Parathyroid adenoma (tissue), 2 donors: ENCODE measurements around the gene RBMS1.

Experiments used
- H2AFZ ChIP-seq: fragments of 300-600 bp; sonication (generic); one replicate; pipeline ENCODE4 v1.7.0; 2017; ENCODE audit warnings: antibody characterized with exemption, mild to moderate bottlenecking
- H3K27ac ChIP-seq: fragments of 300-600 bp; sonication (generic); one replicate; pipeline ENCODE4 v1.7.0; 2017
- H3K27me3 ChIP-seq: fragments of 300-600 bp; sonication (generic); one replicate; pipeline ENCODE4 v1.7.0; 2017; ENCODE audit warnings: low read length; ENCODE audit not compliant: control insufficient read depth, insufficient read depth
- H3K36me3 ChIP-seq: fragments of 300-600 bp; sonication (generic); one replicate; pipeline ENCODE4 v1.7.0; 2017; ENCODE audit warnings: low read length; ENCODE audit not compliant: control insufficient read depth, insufficient read depth
- H3K4me1 ChIP-seq: fragments of 300-600 bp; sonication (generic); one replicate; pipeline ENCODE4 v1.7.0; 2017; ENCODE audit warnings: control low read depth
- H3K4me2 ChIP-seq: fragments of 300-600 bp; sonication (generic); one replicate; pipeline ENCODE4 v1.7.0; 2017; ENCODE audit warnings: low read length
- H3K4me3 ChIP-seq: fragments of 300-600 bp; sonication (generic); one replicate; pipeline ENCODE4 v1.7.0; 2017; ENCODE audit warnings: low read depth, low read length
- H3K79me2 ChIP-seq: fragments of 300-600 bp; sonication (generic); one replicate; pipeline ENCODE4 v1.7.0; 2017; ENCODE audit warnings: control low read depth
- H3K9ac ChIP-seq: fragments of 300-600 bp; sonication (generic); one replicate; pipeline ENCODE4 v1.7.0; 2017; ENCODE audit warnings: mild to moderate bottlenecking
- H3K9me3 ChIP-seq: fragments of 300-600 bp; sonication (generic); one replicate; pipeline ENCODE4 v1.7.0; 2017; ENCODE audit warnings: low read length; ENCODE audit not compliant: control insufficient read depth
- CTCF ChIP-seq: fragments of 300-600 bp; sonication (generic); IDR thresholded peaks from one replicate; pipeline ENCODE4 v1.7.0; 2017; ENCODE audit warnings: antibody characterized with exemption, mild to moderate bottlenecking
- donor health status: primary hyperparathyroidism.

RBMS1 gene

GRCh38 chr2:160362541-160362940 lies 131.1 kb downstream of the RBMS1 start:
- H3K9me3 ChIP-seq = no peaks in the 10 kb centered on the region
- H3K27me3 ChIP-seq = no peaks in the 10 kb centered on the region
- TF ChIP-seq CTCF = no peak
- H3K9ac ChIP-seq = no peak overlapping the region
- H3K4me2 ChIP-seq = no peak overlapping the region
- peaks cover 51% of the 10 kb centered on the region for H3K4me1 ChIP-seq
- H3K4me3 ChIP-seq = no peak overlapping the region
- peaks cover 71% of the 10 kb centered on the region for H3K79me2 ChIP-seq
- no peak overlapping the region for H3K27ac ChIP-seq
- H3K36me3 ChIP-seq = no peaks in the 10 kb centered on the region
- H2AFZ ChIP-seq = no peak overlapping the region

GRCh38 chr2:160362018-160362417 lies 131.6 kb downstream of the RBMS1 start:
- H3K4me3 ChIP-seq = no peak overlapping the region
- no peak for TF ChIP-seq CTCF
- no peaks in the 10 kb centered on the region for H3K9me3 ChIP-seq
- no peak overlapping the region for H3K9ac ChIP-seq
- H3K79me2 ChIP-seq = peaks cover 73% of the 10 kb centered on the region
- no peak overlapping the region for H3K27ac ChIP-seq
- no peaks in the 10 kb centered on the region for H3K36me3 ChIP-seq
- H3K27me3 ChIP-seq = no peaks in the 10 kb centered on the region
- no peak overlapping the region for H2AFZ ChIP-seq
- H3K4me2 ChIP-seq = no peak overlapping the region
- peaks cover 49% of the 10 kb centered on the region for H3K4me1 ChIP-seq

GRCh38 chr2:160360089-160360757 lies 133.4 kb downstream of the RBMS1 start:
- Histone ChIP-seq H3K27ac (no peak overlapping the region), H3K36me3 (no peaks in the 10 kb centered on the region), H2AFZ (no peak overlapping the region), H3K9ac (no peak overlapping the region), H3K27me3 (no peaks in the 10 kb centered on the region), H3K9me3 (no peaks in the 10 kb centered on the region), H3K4me2 (no peak overlapping the region), H3K4me3 (no peak overlapping the region), H3K4me1 (peaks cover 39% of the 10 kb centered on the region), H3K79me2 (peaks cover 79% of the 10 kb centered on the region)
- TF ChIP-seq CTCF = no peak

GRCh38 chr2:160358046-160358445 lies 135.6 kb downstream of the RBMS1 start:
- H3K36me3 ChIP-seq = no peaks in the 10 kb centered on the region
- H3K4me2 ChIP-seq = no peak overlapping the region
- no peaks in the 10 kb centered on the region for H3K27me3 ChIP-seq
- H3K4me3 ChIP-seq = no peak overlapping the region
- H3K9ac ChIP-seq = no peak overlapping the region
- TF ChIP-seq CTCF = no peak
- H3K27ac ChIP-seq = no peak overlapping the region
- H2AFZ ChIP-seq = no peak overlapping the region
- peaks cover 29% of the 10 kb centered on the region for H3K4me1 ChIP-seq
- peaks cover 75% of the 10 kb centered on the region for H3K79me2 ChIP-seq
- no peaks in the 10 kb centered on the region for H3K9me3 ChIP-seq

- Histone ChIP-seq H3K27me3 (no peaks in the 10 kb centered on the region), H2AFZ (no peak overlapping the region), H3K4me2 (no peak overlapping the region), H3K9ac (no peak overlapping the region), H3K4me3 (no peak overlapping the region), H3K79me2 (peaks cover 76% of the 10 kb centered on the region), H3K36me3 (no peaks in the 10 kb centered on the region), H3K4me1 (peaks cover 31% of the 10 kb centered on the region), H3K27ac (no peak overlapping the region), H3K9me3 (no peaks in the 10 kb centered on the region)
- no peak for TF ChIP-seq CTCF
Observed at GRCh38 chr2:160356485-160356884, 137.1 kb downstream of the RBMS1 start.
